ENCODE results near the gene RAB11FIP3. TPM values are rescaled to one million over a fixed set of nuclear protein-coding genes. Genes with fewer than 3 reads are reported as not detected.

RAB11FIP3 gene
- total RNA-seq, 1 donor from 2014 or later = 53.8 TPM

DNA sequence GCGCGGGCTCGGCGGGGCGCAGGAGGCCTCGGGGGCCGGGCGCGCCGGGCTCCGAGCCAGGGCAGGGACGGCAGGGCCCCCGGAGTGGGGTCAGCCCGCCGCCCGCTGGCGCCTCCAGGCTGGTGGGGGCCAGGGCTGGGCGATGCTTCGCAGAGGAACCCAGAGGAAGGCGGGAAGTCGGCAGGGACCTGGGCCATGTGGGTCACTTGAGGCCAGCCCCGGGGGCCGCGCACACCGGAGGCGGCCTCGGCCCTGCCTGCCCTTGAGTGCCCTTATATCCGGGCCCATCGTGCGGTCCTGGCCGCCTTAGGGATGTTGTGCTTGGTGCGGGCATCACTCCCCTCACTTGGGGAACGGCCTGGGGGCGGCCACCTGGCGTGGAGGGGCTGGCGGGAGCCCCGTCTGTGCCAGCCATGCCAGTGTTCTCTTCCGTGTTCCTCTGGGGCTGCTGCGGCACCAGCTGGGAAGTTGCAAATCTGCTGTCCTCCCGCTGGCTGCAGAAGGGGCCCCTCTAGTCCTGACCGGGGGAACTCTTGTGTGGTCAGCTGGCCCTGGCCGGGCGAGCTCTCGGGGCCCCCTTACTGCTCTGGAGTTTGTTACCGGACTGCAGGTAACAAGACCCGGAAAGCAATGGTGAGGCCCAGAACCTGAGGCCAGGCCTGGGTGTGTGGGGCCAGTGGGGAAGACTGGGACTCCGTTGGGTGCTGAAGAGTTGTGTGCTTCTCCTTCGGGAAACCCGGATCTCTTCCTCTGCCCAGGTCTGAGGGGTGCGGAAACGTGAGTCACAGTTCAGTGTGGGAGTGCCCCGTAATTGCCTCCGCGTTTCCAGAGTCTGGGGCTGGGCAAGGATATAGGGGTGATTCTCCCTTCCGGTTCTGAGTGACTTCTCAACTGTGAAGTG, 102.9 kb downstream of the RAB11FIP3 start:
- no peak for DNase-seq (ENCODE audit: extremely low read depth, low read depth, low spot score)

DNA sequence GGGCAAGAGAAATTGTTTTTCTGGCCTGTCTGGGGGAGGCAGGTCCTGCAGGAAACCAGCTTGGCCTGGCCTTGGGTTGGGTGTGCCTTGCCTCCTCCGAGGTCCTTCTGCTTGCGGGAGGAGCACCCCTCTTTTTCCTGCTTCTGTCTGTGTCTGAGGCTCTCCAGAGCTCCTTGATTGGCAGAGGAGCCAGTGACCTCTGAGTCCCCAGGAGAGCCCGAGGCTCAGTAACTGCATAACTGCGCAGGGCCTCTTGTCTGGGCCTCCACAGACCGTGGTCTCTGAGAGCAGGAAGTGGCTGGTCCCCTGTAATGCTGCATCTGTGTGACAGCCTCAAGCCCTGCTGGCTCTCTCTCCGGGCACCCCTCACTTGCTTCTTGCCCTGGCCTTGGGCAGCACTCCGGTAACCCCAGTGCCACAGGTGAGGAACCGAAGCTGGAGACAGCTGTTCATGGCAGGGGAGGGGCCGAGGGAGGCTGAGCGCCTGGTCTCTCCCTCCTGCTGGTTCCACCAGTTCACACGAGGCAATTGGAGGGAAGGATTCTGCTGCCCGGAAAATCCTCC, 103.6 kb downstream of the RAB11FIP3 start:
- no peak for DNase-seq (ENCODE audit: extremely low read depth, low read depth, low spot score)

GRCh38 chr16:530111-530817, 104.8 kb downstream of the RAB11FIP3 start:
- DNase-seq (ENCODE audit: extremely low read depth, low read depth, low spot score) = no peak

GRCh38 chr16:531494-532125, 106.2 kb downstream of the RAB11FIP3 start:
- no peak for DNase-seq (ENCODE audit: extremely low read depth, low read depth, low spot score)

GRCh38 chr16:533391-534123, 108.1 kb downstream of the RAB11FIP3 start:
- no peak for DNase-seq (ENCODE audit: extremely low read depth, low read depth, low spot score)

DNA sequence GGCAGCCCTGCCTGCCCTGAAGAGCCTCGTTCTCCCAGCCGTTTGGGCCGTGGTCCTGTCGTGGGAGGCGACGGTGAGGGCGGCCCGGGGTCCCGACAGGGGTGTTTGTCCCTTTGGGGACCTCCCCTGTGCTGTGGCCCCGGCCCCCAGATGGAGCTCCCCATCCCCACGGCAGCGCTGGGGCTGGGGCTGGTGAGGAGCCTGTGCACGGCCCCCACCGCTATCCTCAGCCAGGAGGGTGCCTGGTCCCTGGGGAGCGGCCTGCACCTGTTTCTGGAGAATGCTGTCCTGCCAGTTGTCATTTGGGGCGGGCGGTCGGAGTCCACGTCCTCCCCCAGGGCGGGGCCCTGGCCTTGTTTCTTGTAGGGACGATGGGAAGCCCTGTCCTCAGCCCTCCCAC, 108.7 kb downstream of the RAB11FIP3 start:
- no peak for DNase-seq (ENCODE audit: extremely low read depth, low read depth, low spot score)

DNA sequence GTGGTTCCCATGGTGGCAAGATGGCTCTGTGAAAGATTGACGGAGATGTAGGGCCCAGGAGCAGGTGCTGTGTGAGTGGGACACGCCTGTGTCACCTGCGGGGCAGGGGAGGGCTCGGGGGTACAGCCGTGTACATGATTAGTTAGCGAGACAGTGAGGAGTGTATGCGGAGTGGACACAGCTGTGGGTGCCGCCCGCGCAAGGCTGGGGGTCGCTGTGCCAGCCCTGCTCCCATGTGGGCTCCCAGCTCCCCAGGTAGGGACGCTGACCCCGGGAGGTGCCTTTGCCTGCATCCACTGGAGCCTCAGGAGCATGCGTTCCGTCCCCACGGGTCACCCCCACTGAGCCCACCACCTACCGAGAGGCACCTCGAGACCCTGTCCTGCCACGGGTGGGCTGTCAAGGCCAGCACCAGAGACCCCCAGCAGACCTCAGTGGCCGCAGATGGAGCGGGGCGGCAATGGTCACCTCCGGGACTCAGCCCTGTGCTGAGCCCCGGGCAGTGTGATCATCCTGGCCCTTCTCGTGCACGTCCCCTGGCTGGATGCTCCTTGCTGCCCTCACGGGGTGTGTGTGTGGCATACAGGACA, 109.5 kb downstream of the RAB11FIP3 start:
- no peak for DNase-seq (ENCODE audit: extremely low read depth, low read depth, low spot score)

- DNase-seq (ENCODE audit: extremely low read depth, low read depth, low spot score) = no peak
These were observed 110.3 kb downstream of the RAB11FIP3 start for GRCh38 chr16:535446-536405.

GRCh38 chr16:536746-537145, 111.3 kb downstream of the RAB11FIP3 start:
- no peak for DNase-seq (ENCODE audit: extremely low read depth, low read depth, low spot score)

DNA sequence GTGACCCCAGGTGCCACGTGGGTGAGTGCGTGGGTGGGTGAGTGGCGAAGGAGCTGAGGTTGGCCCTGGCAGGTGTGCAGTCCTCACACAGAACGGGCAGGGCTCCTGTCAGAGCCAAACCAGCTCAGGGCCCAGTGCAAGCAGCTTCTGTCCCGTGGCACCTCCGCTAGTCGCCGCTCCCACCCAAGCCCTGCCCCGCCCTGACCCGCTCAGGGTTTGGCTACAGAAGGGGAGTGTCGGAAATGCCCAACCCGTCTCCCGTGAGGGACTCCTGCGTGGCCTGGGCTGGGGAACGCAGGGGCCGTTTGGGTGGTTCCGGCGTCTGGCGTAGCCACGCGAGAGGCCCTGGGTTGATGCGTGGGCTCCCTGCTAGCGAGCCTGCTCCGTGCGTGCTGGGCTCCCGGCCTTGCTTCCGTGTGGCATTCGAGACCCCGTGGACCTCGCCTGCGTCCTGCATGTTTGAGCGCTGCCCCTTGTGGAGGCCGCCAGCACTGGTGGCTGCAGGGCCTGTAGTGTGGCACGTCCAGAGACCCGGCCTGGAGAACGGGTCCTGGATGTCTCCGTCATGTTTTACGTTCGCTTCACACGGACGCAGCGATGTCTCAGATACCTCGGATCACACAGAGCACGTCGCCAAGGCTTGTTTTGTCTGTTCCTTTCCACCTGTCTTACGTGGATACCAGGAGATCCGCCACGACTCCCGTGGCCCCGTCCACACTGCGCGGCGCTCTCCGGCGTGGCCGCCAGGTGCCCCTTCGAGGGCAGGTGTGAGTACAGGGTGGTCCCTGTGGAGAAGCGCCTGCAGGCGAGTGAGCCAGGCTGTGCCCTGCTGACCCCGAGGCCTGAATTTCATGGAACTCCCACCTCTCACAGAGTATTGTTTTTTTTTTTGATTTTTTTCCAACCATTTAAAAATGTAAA, 112.2 kb downstream of the RAB11FIP3 start:
- DNase-seq (ENCODE audit: extremely low read depth, low read depth, low spot score) = no peak

GRCh38 chr16:539901-540530, 114.6 kb downstream of the RAB11FIP3 start:
- no peak for DNase-seq (ENCODE audit: extremely low read depth, low read depth, low spot score)

DNA sequence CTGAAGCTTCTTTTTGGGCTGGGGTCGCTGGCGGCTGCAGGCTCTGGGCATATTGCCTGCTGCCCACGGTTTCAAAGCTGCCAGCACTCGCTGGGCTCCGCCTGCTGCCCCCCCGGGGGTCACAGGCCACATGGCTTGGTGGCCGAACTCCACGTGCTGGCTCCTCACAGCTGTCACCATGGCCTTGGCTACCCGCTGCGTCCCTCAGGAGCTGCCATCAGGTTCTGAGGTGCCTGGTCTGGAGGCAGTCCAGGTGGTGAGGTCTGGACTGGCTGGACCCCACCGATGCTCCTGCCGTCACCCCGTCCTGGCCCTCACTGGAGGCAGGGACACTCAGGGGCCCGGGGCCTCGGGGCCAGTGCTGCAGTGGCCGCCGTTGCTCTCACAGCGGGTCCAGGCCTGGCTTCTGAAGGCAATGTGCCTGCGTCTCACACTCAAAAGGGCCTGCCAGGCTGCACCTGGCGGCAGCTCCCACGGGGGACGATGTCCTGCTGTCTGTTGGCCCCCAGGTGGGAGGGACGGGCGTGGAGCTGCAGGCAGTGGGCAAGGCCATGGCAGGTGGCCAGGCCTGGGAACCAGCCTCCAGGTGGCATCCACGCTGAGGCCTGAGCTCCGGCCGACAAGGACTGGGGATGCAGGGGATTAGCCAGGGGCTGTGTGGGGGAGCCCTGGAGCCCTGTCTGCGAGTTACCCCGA, 115.3 kb downstream of the RAB11FIP3 start:
- no peak for DNase-seq (ENCODE audit: extremely low read depth, low read depth, low spot score)

DNA sequence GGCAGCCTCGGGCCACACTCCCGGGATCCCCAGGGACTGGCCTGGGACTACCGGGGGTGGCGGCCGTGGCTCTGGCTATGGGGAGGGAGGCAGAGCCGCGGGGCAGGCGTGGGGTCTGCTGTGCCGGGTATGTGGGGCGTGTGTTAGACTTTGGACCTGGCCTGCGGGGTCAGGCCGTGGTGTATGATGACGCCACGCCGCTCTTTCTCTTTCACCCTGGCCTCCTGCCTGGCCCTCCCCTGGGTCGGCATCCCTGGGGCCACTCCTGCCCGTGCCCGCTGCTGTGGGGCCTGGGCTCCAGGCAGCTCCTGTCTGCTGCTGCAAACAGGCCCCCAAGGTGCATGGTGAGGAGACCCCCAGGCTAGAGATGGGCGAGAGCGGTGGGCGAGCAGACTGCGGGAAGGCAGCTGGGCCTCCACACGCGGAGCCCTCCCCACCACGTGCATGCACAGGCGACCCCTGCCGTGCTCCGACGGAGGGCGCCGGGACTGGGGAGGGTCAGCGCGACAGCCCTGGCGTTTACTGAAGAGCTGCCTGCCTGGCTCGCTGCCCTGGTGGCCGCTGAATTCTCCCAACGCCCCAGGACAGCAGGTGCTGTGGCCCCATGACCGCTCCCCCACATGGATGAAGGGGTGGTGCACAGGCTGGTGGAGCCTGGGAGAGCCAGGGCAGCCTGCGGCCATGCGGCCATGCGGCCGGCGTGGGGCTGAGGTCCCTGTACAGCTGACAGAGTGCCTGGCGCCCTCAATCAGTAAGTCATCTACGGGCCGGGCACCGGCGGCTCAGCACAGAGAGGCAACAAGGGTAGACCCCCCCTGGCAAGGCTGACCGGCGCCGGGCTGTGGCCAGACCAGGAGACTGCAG, 118.1 kb downstream of the RAB11FIP3 start:
- DNase-seq (ENCODE audit: extremely low read depth, low read depth, low spot score) = no peak

GRCh38 chr16:544517-544916, 119.1 kb downstream of the RAB11FIP3 start:
- DNase-seq (ENCODE audit: extremely low read depth, low read depth, low spot score) = no peak

GRCh38 chr16:546909-547770, 121.7 kb downstream of the RAB11FIP3 start:
- DNase-seq (ENCODE audit: extremely low read depth, low read depth, low spot score) = no peak
